Measurements from ENCODE around the gene HECW1.

- no peak for TF ChIP-seq CTCF (conservative IDR thresholded peaks at IDR 0.05; ENCODE audit: low read depth in 2 of 2)
- TF ChIP-seq REST (IDR thresholded peaks at IDR 0.05; ENCODE audit: unreplicated experiment), result no peak
- TF ChIP-seq EZH2 (IDR thresholded peaks at IDR 0.05; ENCODE audit: low read depth, unreplicated experiment), result no peak
These were observed 338.4 kb downstream of the HECW1 start for GRCh38 chr7:43450894-43451293.
